Heart left ventricle (tissue), 16 donors: ENCODE data around the gene SYNPO. TPM values are rescaled to one million over a fixed set of nuclear protein-coding genes. Genes with fewer than 3 reads are reported as not detected.

Experiments used
- ATAC-seq, 4 donors: fragments of 200-7000 bp; cut with Tn5 transposase; one replicate each; pipeline ENCODE4 v1.9.1; 2020 to 2022; ENCODE audit warnings: moderate library complexity in 4 of 4, mild to moderate bottlenecking in 3 of 4, moderate number of reproducible peaks in 1 of 4
- DNase-seq, 5 donors: peaks; one replicate each; pipeline ENCODE4 v3.0.0-alpha.2; 2020
- H3K27ac ChIP-seq, 12 donors: fragments of 200-600 bp; sonication (generic) in 4 of 12; one replicate each; pipeline versions ENCODE4 v1.5.0 to v1.8.0; 2016 to 2022; ENCODE audit warnings: mild to moderate bottlenecking in 2 of 12
- H3K27me3 ChIP-seq, 9 donors: fragments of 200-600 bp; sonication (generic) in 2 of 9; one replicate each; pipeline versions ENCODE4 v1.5.1 to v1.8.0; 2016 to 2022; ENCODE audit warnings: mild to moderate bottlenecking in 3 of 9
- H3K36me3 ChIP-seq, 9 donors: fragments of 200-600 bp; sonication (generic) in 2 of 9; one replicate each; pipeline versions ENCODE4 v1.5.0 to v1.8.0; 2018 to 2022; ENCODE audit warnings: mild to moderate bottlenecking in 2 of 9
- H3K4me1 ChIP-seq, 12 donors: fragments of 200-600 bp; sonication (generic) in 4 of 12; one replicate each; pipeline versions ENCODE4 v1.5.0 to v1.8.0; 2016 to 2022; ENCODE audit warnings: mild to moderate bottlenecking in 3 of 12
- H3K4me3 ChIP-seq, 12 donors: fragments of 200-600 bp; sonication (generic) in 4 of 12; one replicate each; pipeline versions ENCODE4 v1.5.0 to v1.8.0; 2017 to 2022; ENCODE audit warnings: mild to moderate bottlenecking in 9 of 12, moderate library complexity in 4 of 12
- H3K9me3 ChIP-seq, 12 donors: fragments of 200-600 bp; sonication (generic) in 4 of 12; one replicate each; pipeline versions ENCODE4 v1.5.0 to v1.8.0; 2016 to 2022; ENCODE audit warnings: mild to moderate bottlenecking in 1 of 12
- CTCF ChIP-seq, 12 donors: fragments of 200-600 bp; sonication (generic) in 4 of 12; IDR thresholded peaks; one replicate each; pipeline versions ENCODE4 v1.5.0 to v1.8.0; 2018 to 2022; ENCODE audit warnings: antibody characterized with exemption in 12 of 12, mild to moderate bottlenecking in 5 of 12
- POLR2A ChIP-seq, 2 donors: fragments of 450-650 bp; IDR thresholded peaks; one replicate each; pipeline ENCODE4 v1.6.1; 2017; ENCODE audit warnings: antibody characterized with exemption in 2 of 2, mild to moderate bottlenecking in 2 of 2, moderate library complexity in 2 of 2
- WGBS, 4 donors: extraction: QIAGEN DNeasy Blood & Tissue Kit in 2 of 4; methylation state at CpG; one replicate each; pipeline versions ENCODE4 v1.1.5 to v1.1.7; 2013 to 2018; 5-methylcytosine and 5-hydroxymethylcytosine counted together
- intact Hi-C, 10 donors: fragments of 100-400 bp; cut with DNase I; formaldehyde crosslinking; loops; one replicate each; pipeline versions ENCODE4 v1.11.1 to v1.14.2; 2022
- polyA plus RNA-seq, 2 donors: library from polyadenylated mRNA; stranded (reverse); fragments of 200-250 nt; gene quantifications; one replicate each; pipeline ENCODE4 v1.2.3, GENCODE V29; 2013
- total RNA-seq, 9 donors: library from RNA; depleted of rRNA in 2 of 9; stranded (reverse); fragments of >200 nt in 2 of 9; fragmentation: NEBNext Ultra II Directional in 3 of 9; extraction: Animal tissue kit (Norgen Biotek cat#: 25700) in 3 of 9; gene quantifications; one replicate each; pipeline versions ENCODE4 v1.1.0 to v1.2.4, GENCODE V29; 2016 to 2023
- donor health status: ischemic (EF 13 %, LVEDD 7.1; RV severe dilation, severe dysfunction).
- donor health status: healthy with polysubstance abuse.
- donor health status: DM: no; HTN: yes; CAD: no.
- donor health status: DM: no; HTN: no; CAD: no.
- donor health status: ischemic (EF 25% LVEDD 6.9; RV normal size, moderate dysfunction).
- donor health status: ischemic (EF 25% LVEDD 5.7; RV mildly dilated, moderate dysfunction).
- donor health status: healthy.
- donor health status: DM: yes; HTN: yes; CAD: no.
- donor health status: ischemic (EF 35%, LVEDD 5.7; RV mildly dilated, moderate dysfunction).
- donor health status: nonischemic (EF 11% LVEDD 7.7; RV severe dilation, severe dysfunction).
- donor health status: DM: yes; HTN: yes; CAD: no.
- donor health status: PGD.
- donor health status: ischemic (EF 29% LVEDD 5.4; RV normal size, mild dysfunction).
- donor health status: nonischemic (EF 23%, LVEDD 6.1; RV moderate dilation, normal function).

The SYNPO gene
- total and polyA plus RNA-seq, 11 donors: 304 to 791 (median 590) TPM

DNA sequence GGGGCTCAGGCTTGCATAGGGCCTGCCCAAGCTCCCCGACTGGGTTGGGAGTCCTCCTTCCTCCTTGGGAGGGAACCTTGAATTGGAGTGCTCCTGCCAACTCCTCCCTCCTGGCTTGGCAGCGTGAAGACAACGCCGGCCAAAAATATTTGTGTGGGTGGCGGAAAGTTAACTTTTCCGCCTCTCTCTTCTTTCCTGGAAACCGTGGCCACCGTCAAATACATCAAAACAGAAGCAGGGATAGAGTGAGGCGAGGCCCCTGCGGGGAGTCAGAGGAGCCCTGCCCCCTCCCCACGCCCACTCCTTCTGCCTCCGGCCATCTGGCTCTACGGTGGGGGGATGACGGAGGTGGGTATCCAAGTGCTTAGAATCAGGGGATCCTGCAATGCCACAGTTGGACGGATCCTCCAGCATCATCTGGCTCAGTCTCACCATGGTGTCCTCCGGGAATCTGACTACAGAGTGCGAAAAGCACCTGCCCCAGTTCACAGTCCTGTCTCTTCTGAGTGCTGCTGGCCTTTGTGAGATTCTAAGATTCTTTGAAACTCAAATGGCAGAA, 25.2 kb upstream of the SYNPO start:
- Histone ChIP-seq H3K4me3 (peak overlapping the region in 2 of 12 donors; percentile 16 to 19), H3K36me3 (no peaks in the 10 kb centered on the region), H3K4me1 (peaks cover 46 to 100% (median 98%) of the 10 kb centered on the region in 12 donors), H3K9me3 (no peaks in the 10 kb centered on the region), H3K27me3 (no peaks in the 10 kb centered on the region), H3K27ac (peak overlapping the region; percentile 82 to 100 (median 94))
- peak in 3 of 4 donors; percentile 19 to 23 (median 22) for ATAC-seq
- 4 to 39% (median 16%) methylated on average over 13 to 17 of the region's 17 CpGs for WGBS, 4 donors
- TF ChIP-seq CTCF (IDR thresholded peaks at IDR 0.05) (no peak), POLR2A (IDR thresholded peaks at IDR 0.05) (no peak)
- intact Hi-C loops: no loop called here
- peak; percentile 66 to 81 (median 79) for DNase-seq

GRCh38 chr5:150616024-150616470, 24.4 kb upstream of the SYNPO start:
- no peak for TF ChIP-seq POLR2A (IDR thresholded peaks at IDR 0.05)
- no peak for TF ChIP-seq CTCF (IDR thresholded peaks at IDR 0.05)
- intact Hi-C loops: no loop called here
- peaks cover 39 to 98% (median 94%) of the 10 kb centered on the region in 12 donors for H3K4me1 ChIP-seq
- H3K27me3 ChIP-seq: no peaks in the 10 kb centered on the region
- DNase-seq (peak; percentile 85 to 92 (median 87)), ATAC-seq (peak; percentile 16 to 31 (median 26))
- H3K27ac ChIP-seq: peak overlapping the region; percentile 82 to 100 (median 94)
- H3K4me3 ChIP-seq: no peak overlapping the region
- H3K36me3 ChIP-seq: no peaks in the 10 kb centered on the region
- H3K9me3 ChIP-seq: no peaks in the 10 kb centered on the region
- 27 to 37% (median 31%) methylated on average over 5 of the region's 5 CpGs for WGBS, 4 donors

DNA sequence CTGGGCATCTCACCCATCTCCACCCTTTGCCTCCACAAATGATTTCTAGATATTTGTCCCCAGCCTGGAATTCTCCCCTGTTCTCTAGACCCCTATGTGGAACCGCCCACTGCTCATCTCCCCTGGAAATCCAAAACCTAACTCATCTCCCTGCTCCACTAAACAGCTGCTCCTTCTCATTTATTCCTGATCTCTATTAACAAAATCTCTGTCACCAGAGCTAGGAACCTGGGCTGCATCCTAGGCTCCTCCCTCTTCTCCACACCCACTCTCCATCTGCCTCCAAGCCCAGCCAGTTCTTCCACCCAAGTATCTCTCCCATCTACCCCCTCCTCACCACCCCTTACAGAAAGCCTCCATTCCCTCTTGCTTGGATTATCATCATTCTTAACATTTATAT, 24.0 kb upstream of the SYNPO start:
- Histone ChIP-seq H3K36me3 (no peaks in the 10 kb centered on the region), H3K4me3 (no peak overlapping the region), H3K9me3 (no peaks in the 10 kb centered on the region), H3K4me1 (peaks cover 38 to 98% (median 93%) of the 10 kb centered on the region in 12 donors), H3K27me3 (no peaks in the 10 kb centered on the region), H3K27ac (peak overlapping the region in 11 of 12 donors; percentile 82 to 100 (median 95))
- TF ChIP-seq CTCF (IDR thresholded peaks at IDR 0.05): no peak
- no peak for TF ChIP-seq POLR2A (IDR thresholded peaks at IDR 0.05)
- ATAC-seq (no peak), DNase-seq (no peak)
- intact Hi-C loops: no loop called here
- WGBS, 4 donors: 92 to 100% (median 97%) methylated on average over 1 of the region's 1 CpG

DNA sequence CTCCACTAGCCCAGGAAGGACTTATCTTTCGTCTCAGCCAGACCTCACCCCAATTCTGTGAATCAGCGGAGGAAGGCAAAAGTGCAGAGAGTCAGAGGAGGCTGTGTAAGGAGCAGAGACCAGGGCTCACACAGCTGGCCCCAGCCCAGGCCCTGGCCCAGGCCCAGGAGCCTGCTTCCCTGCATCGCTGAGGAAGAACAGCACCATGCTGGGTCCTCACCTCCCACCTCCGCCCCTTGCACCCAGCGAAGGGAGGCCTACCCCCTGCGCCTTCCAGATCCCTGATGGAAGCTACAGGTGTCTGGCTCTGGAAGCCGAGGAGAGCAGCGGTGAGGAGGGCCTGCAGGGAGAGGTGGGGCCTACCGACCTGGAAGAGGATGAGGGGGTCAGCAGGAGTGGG, 22.3 kb upstream of the SYNPO start:
- intact Hi-C loops: no loop called here
- peaks cover 32 to 98% (median 91%) of the 10 kb centered on the region in 12 donors for H3K4me1 ChIP-seq
- H3K27me3 ChIP-seq: no peaks in the 10 kb centered on the region
- 23 to 37% (median 34%) methylated on average over 4 to 9 of the region's 9 CpGs for WGBS, 4 donors
- DNase-seq (peak in 4 of 5 donors; percentile 49 to 79 (median 71)), ATAC-seq (peak in 3 of 4 donors; percentile 6 to 27 (median 9))
- H3K9me3 ChIP-seq: no peaks in the 10 kb centered on the region
- H3K36me3 ChIP-seq: no peaks in the 10 kb centered on the region
- H3K27ac ChIP-seq: peak overlapping the region; percentile 80 to 100 (median 94)
- TF ChIP-seq POLR2A (IDR thresholded peaks at IDR 0.05) (no peak), CTCF (IDR thresholded peaks at IDR 0.05) (no peak)
- H3K4me3 ChIP-seq: no peak overlapping the region
